Astrocyte of the spinal cord (primary cell): ENCODE data around the gene SRSF3.
"Not testable (repeated sequence)": the region's sequence is repeated elsewhere in the genome, so short reads cannot be mapped to it uniquely, and the experiment has no call there.

ENCODE experiments used
- DNase-seq: peaks from one replicate; pipeline ENCODE4 v3.0.0; 2011; ENCODE audit warnings: low read depth, low spot score
- H3K4me3 ChIP-seq: 2 replicates; pipeline ENCODE4 v1.5.1; 2011; ENCODE audit warnings: low read depth, mild to moderate bottlenecking, low read length, moderate library complexity
- CTCF ChIP-seq: IDR thresholded peaks from 2 replicates; pipeline ENCODE4 v1.5.1; 2012; ENCODE audit warnings: low read depth, mild to moderate bottlenecking, low read length, inconsistent platforms
- in situ Hi-C: cut with HindIII; loops from 2 replicates; pipeline ENCODE4 v1.10.0; 2017; ENCODE audit warnings: low sequenced_read_pairs

SRSF3 gene

GRCh38 chr6:36576578-36576977 lies 17.6 kb upstream of the SRSF3 start:
- no peak for DNase-seq
- in situ Hi-C loops = no loop called here
- TF ChIP-seq CTCF = no peak
- H3K4me3 ChIP-seq = no peak overlapping the region

GRCh38 chr6:36577301-36577700 lies 16.9 kb upstream of the SRSF3 start:
- in situ Hi-C loops = no loop called here
- peak; percentile 80 for DNase-seq
- no peak for TF ChIP-seq CTCF
- no peak overlapping the region for H3K4me3 ChIP-seq

GRCh38 chr6:36578030-36578429 lies 16.1 kb upstream of the SRSF3 start:
- no peak overlapping the region for H3K4me3 ChIP-seq
- no peak for DNase-seq
- in situ Hi-C loops = no loop called here
- TF ChIP-seq CTCF = no peak

GRCh38 chr6:36578431-36578830 lies 15.7 kb upstream of the SRSF3 start:
- TF ChIP-seq CTCF = no peak
- no peak for DNase-seq
- in situ Hi-C loops = no loop called here
- no peak overlapping the region for H3K4me3 ChIP-seq

GRCh38 chr6:36580184-36580526 lies 14.0 kb upstream of the SRSF3 start:
- no peak for DNase-seq
- H3K4me3 ChIP-seq = no peak overlapping the region
- in situ Hi-C loops = no loop called here
- no peak for TF ChIP-seq CTCF

- in situ Hi-C loops = no loop called here
- no peak for DNase-seq
- no peak for TF ChIP-seq CTCF
- H3K4me3 ChIP-seq = no peak overlapping the region
Measured at GRCh38 chr6:36581716-36582115, 12.4 kb upstream of the SRSF3 start.

- H3K4me3 ChIP-seq = no peak overlapping the region
- TF ChIP-seq CTCF = no peak
- in situ Hi-C loops = no loop called here
- no peak for DNase-seq
Measured at GRCh38 chr6:36586606-36587005, 7.6 kb upstream of the SRSF3 start.

GRCh38 chr6:36589025-36589400 lies 5.1 kb upstream of the SRSF3 start:
- DNase-seq, H3K4me3 ChIP-seq, in situ Hi-C loops: not testable (repeated sequence)
